Mesenchymal stem cell (in vitro differentiated cells and primary cell): ENCODE data around the gene ALDH9A1.
"Not testable (repeated sequence)": the region's sequence is repeated elsewhere in the genome, so short reads cannot be mapped to it uniquely, and the experiment has no call there.

Experiments used
- DNase-seq: peaks from one replicate; pipeline ENCODE4 v3.0.0-alpha.2; 2013
- H2AFZ ChIP-seq: one replicate; pipeline ENCODE4 v1.6.1; 2013; ENCODE audit warnings: low read depth, mild to moderate bottlenecking, control low read depth, inconsistent platforms, low read length, moderate library complexity
- H2AK5ac ChIP-seq: 2 replicates; pipeline ENCODE4 v1.6.1; 2013; ENCODE audit warnings: low read length, moderate library complexity, mild to moderate bottlenecking, inconsistent platforms; ENCODE audit not compliant: severe bottlenecking
- H2BK120ac ChIP-seq: one replicate; pipeline ENCODE4 v1.6.1; 2013; ENCODE audit warnings: low read depth, mild to moderate bottlenecking, inconsistent platforms, low read length, moderate library complexity
- H2BK12ac ChIP-seq, 2 experiments: one replicate each; pipeline ENCODE4 v1.6.1; 2013; ENCODE audit warnings: inconsistent platforms in 2 of 2, low read length in 2 of 2, mild to moderate bottlenecking in 2 of 2, moderate library complexity in 2 of 2, control low read depth in 1 of 2
- H2BK15ac ChIP-seq: one replicate; pipeline ENCODE4 v1.6.1; 2013; ENCODE audit warnings: mild to moderate bottlenecking, low read depth, inconsistent platforms; ENCODE audit not compliant: poor library complexity, severe bottlenecking
- H2BK5ac ChIP-seq: 2 replicates; pipeline ENCODE4 v1.6.1; 2013; ENCODE audit warnings: low read depth, mild to moderate bottlenecking, low read length, control low read depth, inconsistent platforms; ENCODE audit not compliant: poor library complexity, severe bottlenecking
- H3K14ac ChIP-seq, 2 experiments: one replicate each; pipeline ENCODE4 v1.6.1; 2013; ENCODE audit warnings: inconsistent platforms in 2 of 2, low read length in 2 of 2, control low read depth in 1 of 2, mild to moderate bottlenecking in 1 of 2, moderate library complexity in 1 of 2
- H3K18ac ChIP-seq, 2 experiments: one replicate each; pipeline ENCODE4 v1.6.1; 2013; ENCODE audit warnings: inconsistent platforms in 2 of 2, low read length in 2 of 2, control low read depth in 1 of 2, low read depth in 1 of 2, mild to moderate bottlenecking in 1 of 2
- H3K23ac ChIP-seq, 2 experiments: one replicate each; pipeline ENCODE4 v1.6.1; 2013; ENCODE audit warnings: inconsistent platforms in 2 of 2, low read length in 2 of 2, mild to moderate bottlenecking in 2 of 2, moderate library complexity in 2 of 2, control low read depth in 1 of 2
- H3K27ac ChIP-seq: 2 replicates; pipeline ENCODE4 v1.5.1; 2013; ENCODE audit warnings: mild to moderate bottlenecking, moderate library complexity, low read length, control low read depth, inconsistent platforms; ENCODE audit not compliant: poor library complexity, severe bottlenecking
- H3K27me3 ChIP-seq, 2 experiments: 2 replicates each; pipeline versions ENCODE4 v1.6.1 to v1.7.0; 2013; ENCODE audit warnings: low read length in 2 of 2, mild to moderate bottlenecking in 2 of 2, moderate library complexity in 2 of 2, control low read depth in 1 of 2, inconsistent platforms in 1 of 2; ENCODE audit not compliant: control insufficient read depth in 1 of 2, insufficient read depth in 1 of 2
- H3K36me3 ChIP-seq, 2 experiments: 2 replicates each; pipeline versions ENCODE4 v1.6.1 to v1.7.0; 2013; ENCODE audit warnings: low read length in 2 of 2, control low read depth in 1 of 2, inconsistent platforms in 1 of 2, low read depth in 1 of 2, mild to moderate bottlenecking in 1 of 2; ENCODE audit not compliant: insufficient read depth in 2 of 2, control insufficient read depth in 1 of 2
- H3K4ac ChIP-seq, 2 experiments: one replicate each; pipeline ENCODE4 v1.6.1; 2013; ENCODE audit warnings: inconsistent platforms in 2 of 2, low read length in 2 of 2, mild to moderate bottlenecking in 2 of 2, moderate library complexity in 2 of 2, control low read depth in 1 of 2, low read depth in 1 of 2
- H3K4me1 ChIP-seq: 2 replicates; pipeline ENCODE4 v1.6.1; 2013; ENCODE audit warnings: low read depth, low read length, control low read depth; ENCODE audit not compliant: control insufficient read depth, insufficient read depth
- H3K4me2 ChIP-seq: 2 replicates; pipeline ENCODE4 v1.6.1; 2013; ENCODE audit warnings: low read length, mild to moderate bottlenecking, inconsistent platforms; ENCODE audit not compliant: poor library complexity, severe bottlenecking
- H3K4me3 ChIP-seq, 2 experiments: 2 replicates each; pipeline versions ENCODE4 v1.5.1 to v1.7.0; 2013; ENCODE audit warnings: low read length in 2 of 2, mild to moderate bottlenecking in 2 of 2, control low read depth in 1 of 2, low read depth in 1 of 2; ENCODE audit not compliant: insufficient read depth in 1 of 2
- H3K79me1 ChIP-seq: replicated peaks from 2 replicates; pipeline ENCODE4 v1.6.1; 2013; ENCODE audit warnings: mild to moderate bottlenecking, control low read depth, low read length, inconsistent platforms; ENCODE audit not compliant: poor library complexity, severe bottlenecking
- H3K9ac ChIP-seq: 2 replicates; pipeline ENCODE4 v1.7.0; 2013; ENCODE audit warnings: mild to moderate bottlenecking, low read length, moderate library complexity
- H3K9me3 ChIP-seq: 2 replicates; pipeline ENCODE4 v1.7.0; 2013; ENCODE audit warnings: mild to moderate bottlenecking, low read length; ENCODE audit not compliant: control insufficient read depth
- H4K8ac ChIP-seq: one replicate; pipeline ENCODE4 v1.6.1; 2013; ENCODE audit warnings: inconsistent platforms, mild to moderate bottlenecking, low read length, moderate library complexity
- H4K91ac ChIP-seq: one replicate; pipeline ENCODE4 v1.6.1; 2013; ENCODE audit warnings: mild to moderate bottlenecking, low read length, inconsistent platforms
- WGBS: methylation state at CpG from one replicate; pipeline ENCODE4 v1.1.7; 2013; ENCODE audit warnings: mixed read lengths; 5-methylcytosine and 5-hydroxymethylcytosine counted together

Gene ALDH9A1

GRCh38 chr1:165680773-165681172, 17.6 kb downstream of the ALDH9A1 start:
- H3K18ac ChIP-seq, H2AK5ac ChIP-seq, H3K23ac ChIP-seq, H2BK15ac ChIP-seq, H4K91ac ChIP-seq, H2BK120ac ChIP-seq, H3K9me3 ChIP-seq, H3K4me1 ChIP-seq, H4K8ac ChIP-seq, H3K14ac ChIP-seq, H3K4me3 ChIP-seq, H3K4ac ChIP-seq, H2BK5ac ChIP-seq, H3K27ac ChIP-seq, H3K4me2 ChIP-seq, H3K9ac ChIP-seq, H2AFZ ChIP-seq, H2BK12ac ChIP-seq, DNase-seq, H3K27me3 ChIP-seq: not testable (repeated sequence)
- Histone ChIP-seq H3K36me3 (peaks cover 12 to 86% of the 10 kb centered on the region in 2 experiments), H3K79me1 (peaks cover 25% of the 10 kb centered on the region)
- WGBS, result 90% methylated on average over 4 of the region's 4 CpGs

- H4K8ac ChIP-seq, result no peak overlapping the region
- H2BK12ac ChIP-seq, result no peak overlapping the region
Observed at GRCh38 chr1:165680303-165680702, 18.1 kb downstream of the ALDH9A1 start.

GRCh38 chr1:165679282-165680036, 18.9 kb downstream of the ALDH9A1 start:
- Histone ChIP-seq H3K27me3 (no peaks in the 10 kb centered on the region), H3K27ac (no peak overlapping the region), H3K9me3 (no peaks in the 10 kb centered on the region), H2AFZ (no peak overlapping the region), H2BK5ac (no peak overlapping the region), H3K9ac (no peak overlapping the region), H3K23ac (no peak overlapping the region), H4K91ac (no peak overlapping the region), H3K14ac (no peak overlapping the region), H2BK15ac (no peak overlapping the region), H3K18ac (no peak overlapping the region), H3K4me2 (no peak overlapping the region), H2BK120ac (no peak overlapping the region), H2BK12ac (no peak overlapping the region), H3K36me3 (peaks cover 15 to 83% of the 10 kb centered on the region in 2 experiments), H4K8ac (no peak overlapping the region), H3K4me3 (no peak overlapping the region), H3K4me1 (no peaks in the 10 kb centered on the region), H3K79me1 (peaks cover 24% of the 10 kb centered on the region), H3K4ac (no peak overlapping the region), H2AK5ac (no peak overlapping the region)
- WGBS, result 100% methylated on average over 1 of the region's 1 CpG
- no peak for DNase-seq

More at GRCh38 chr1:165680303-165680702, 18.1 kb downstream of the ALDH9A1 start:
- no peak overlapping the region for H3K4me2 ChIP-seq
- H3K18ac ChIP-seq, result no peak overlapping the region
- H3K4ac ChIP-seq, result no peak overlapping the region
- H3K4me1 ChIP-seq, result no peaks in the 10 kb centered on the region
- H3K36me3 ChIP-seq, result peaks cover 12 to 86% of the 10 kb centered on the region in 2 experiments
- no peak overlapping the region for H3K4me3 ChIP-seq
- no peak overlapping the region for H2BK15ac ChIP-seq
- H3K79me1 ChIP-seq, result peaks cover 22% of the 10 kb centered on the region
- no peak overlapping the region for H2BK120ac ChIP-seq
- WGBS, result 95% methylated on average over 2 of the region's 2 CpGs
- no peak overlapping the region for H3K27ac ChIP-seq
- H3K23ac ChIP-seq, result no peak overlapping the region
- H3K9ac ChIP-seq, result no peak overlapping the region
- no peak overlapping the region for H2AFZ ChIP-seq
- no peaks in the 10 kb centered on the region for H3K27me3 ChIP-seq
- H2BK5ac ChIP-seq, result no peak overlapping the region
- H2AK5ac ChIP-seq, result no peak overlapping the region
- H3K9me3 ChIP-seq, result no peaks in the 10 kb centered on the region
- H3K14ac ChIP-seq, result no peak overlapping the region
- H4K91ac ChIP-seq, result no peak overlapping the region
- no peak for DNase-seq

GRCh38 chr1:165678509-165678908, 19.9 kb downstream of the ALDH9A1 start:
- peaks cover 24% of the 10 kb centered on the region for H3K79me1 ChIP-seq
- H3K4me3 ChIP-seq, result no peak overlapping the region
- no peak overlapping the region for H2BK120ac ChIP-seq
- WGBS, result 38% methylated on average over 1 of the region's 2 CpGs
- H2AFZ ChIP-seq, result no peak overlapping the region
- no peak overlapping the region for H3K4ac ChIP-seq
- no peak overlapping the region for H3K4me2 ChIP-seq
- H2AK5ac ChIP-seq, result no peak overlapping the region
- no peak for DNase-seq
- no peak overlapping the region for H3K27ac ChIP-seq
- H3K9ac ChIP-seq, result no peak overlapping the region
- no peak overlapping the region for H2BK5ac ChIP-seq
- H3K18ac ChIP-seq, result no peak overlapping the region
- no peak overlapping the region for H4K91ac ChIP-seq
- no peak overlapping the region for H3K14ac ChIP-seq
- no peaks in the 10 kb centered on the region for H3K4me1 ChIP-seq
- no peak overlapping the region for H4K8ac ChIP-seq
- H2BK12ac ChIP-seq, result no peak overlapping the region
- no peaks in the 10 kb centered on the region for H3K9me3 ChIP-seq
- peaks cover 15 to 81% of the 10 kb centered on the region in 2 experiments for H3K36me3 ChIP-seq
- no peaks in the 10 kb centered on the region for H3K27me3 ChIP-seq
- no peak overlapping the region for H3K23ac ChIP-seq
- H2BK15ac ChIP-seq, result no peak overlapping the region
